Femur (tissue), 1 donor: ENCODE results near the gene TTLL1.
"Not testable (repeated sequence)": the region's sequence is repeated elsewhere in the genome, so short reads cannot be mapped to it uniquely, and the experiment has no call there.

Source experiments
- DNase-seq: peaks from one replicate; pipeline ENCODE4 v3.0.0-alpha.2; 2017

The TTLL1 gene

GRCh38 chr22:43060183-43060582, 29.0 kb downstream of the TTLL1 start:
- no peak for DNase-seq

GRCh38 chr22:43057641-43058040, 31.6 kb downstream of the TTLL1 start:
- DNase-seq, result no peak

- DNase-seq, result no peak
Observed at GRCh38 chr22:43053176-43053575, 36.0 kb downstream of the TTLL1 start.

- no peak for DNase-seq
Observed at GRCh38 chr22:43050995-43051394, 38.2 kb downstream of the TTLL1 start.

GRCh38 chr22:43047605-43048004, 41.6 kb downstream of the TTLL1 start:
- no peak for DNase-seq

GRCh38 chr22:43044290-43044712, 44.9 kb downstream of the TTLL1 start:
- no peak for DNase-seq

- no peak for DNase-seq
Observed at GRCh38 chr22:43042101-43042780, 47.0 kb downstream of the TTLL1 start.

GRCh38 chr22:43039800-43040199, 49.4 kb downstream of the TTLL1 start:
- DNase-seq, result no peak

GRCh38 chr22:43038325-43038724, 50.9 kb downstream of the TTLL1 start:
- no peak for DNase-seq

- DNase-seq, result peak; percentile 79
Observed at GRCh38 chr22:43036282-43036829, 52.8 kb downstream of the TTLL1 start.

GRCh38 chr22:43035250-43035649, 53.9 kb downstream of the TTLL1 start:
- DNase-seq, result no peak

- no peak for DNase-seq
Observed at GRCh38 chr22:43031617-43032016, 57.6 kb downstream of the TTLL1 start.

- no peak for DNase-seq
Observed at GRCh38 chr22:43018615-43019014, 70.6 kb downstream of the TTLL1 start.

- no peak for DNase-seq
Observed at GRCh38 chr22:43017525-43018460, 71.4 kb downstream of the TTLL1 start.

- DNase-seq, result not testable (repeated sequence)
Observed at GRCh38 chr22:43016150-43016549, 73.0 kb downstream of the TTLL1 start.

- no peak for DNase-seq
Observed at GRCh38 chr22:43015677-43016042, 73.5 kb downstream of the TTLL1 start.

GRCh38 chr22:43014869-43015676, 74.1 kb downstream of the TTLL1 start, which contains the start of gene PACSIN2:
PACSIN2 (minus strand) TSS chr22:43015149; CDS start chr22:42912080, 103,069 bp downstream.
- DNase-seq, result peak; percentile 100

GRCh38 chr22:43014316-43014868, 74.8 kb downstream of the TTLL1 start:
- DNase-seq, result peak; percentile 65

GRCh38 chr22:43013355-43014315, 75.6 kb downstream of the TTLL1 start:
- DNase-seq, result no peak

GRCh38 chr22:43012390-43012789, 76.8 kb downstream of the TTLL1 start:
- no peak for DNase-seq

- DNase-seq, result no peak
Observed at GRCh38 chr22:43011079-43011478, 78.1 kb downstream of the TTLL1 start.
